Sigmoid colon (tissue), 7 donors: Measurements from ENCODE around the gene KCNH1. TPM values are rescaled to one million over a fixed set of nuclear protein-coding genes. Genes with fewer than 3 reads are reported as not detected.

Experiments used
- DNase-seq: peaks from one replicate; pipeline ENCODE4 v3.0.0-alpha.2; 2019
- H3K27ac ChIP-seq, 4 donors: fragments of 200-600 bp; sonication (generic); one replicate each; pipeline ENCODE4 v1.5.1; 2016 to 2019; ENCODE audit warnings: mild to moderate bottlenecking in 1 of 4
- H3K27me3 ChIP-seq, 3 donors: fragments of 200-600 bp; sonication (generic); one replicate each; pipeline ENCODE4 v1.5.1; 2019; ENCODE audit warnings: mild to moderate bottlenecking in 1 of 3
- H3K36me3 ChIP-seq, 4 donors: fragments of 200-600 bp; sonication (generic); one replicate each; pipeline ENCODE4 v1.5.1; 2016 to 2019
- H3K4me1 ChIP-seq, 4 donors: fragments of 200-600 bp; sonication (generic); one replicate each; pipeline ENCODE4 v1.5.1; 2017 to 2019
- H3K4me3 ChIP-seq, 4 donors: fragments of 200-600 bp; sonication (generic); one replicate each; pipeline ENCODE4 v1.5.1; 2017 to 2019; ENCODE audit warnings: mild to moderate bottlenecking in 2 of 4, moderate library complexity in 1 of 4
- H3K9me3 ChIP-seq, 4 donors: fragments of 200-600 bp in 3 of 4; sonication (generic) in 3 of 4; one replicate each; pipeline versions ENCODE4 v1.5.1 to v1.6.1; 2013 to 2019
- EP300 ChIP-seq, 4 donors: sonication (generic); formaldehyde crosslinking; IDR thresholded peaks; one replicate each; pipeline ENCODE4 v1.6.1; 2017; ENCODE audit warnings: antibody characterized with exemption in 4 of 4
- POLR2A ChIP-seq, 2 donors: fragments of 450-650 bp; IDR thresholded peaks; one replicate each; pipeline ENCODE4 v1.6.1; 2016; ENCODE audit warnings: antibody characterized with exemption in 2 of 2, mild to moderate bottlenecking in 2 of 2, moderate library complexity in 2 of 2
- POLR2AphosphoS5 ChIP-seq, 4 donors: sonication (generic); formaldehyde crosslinking; IDR thresholded peaks; one replicate each; pipeline ENCODE4 v1.6.1; 2017; ENCODE audit warnings: antibody characterized with exemption in 4 of 4
- WGBS, 2 donors: extraction: QIAGEN DNeasy Blood & Tissue Kit; methylation state at CpG; one replicate each; pipeline ENCODE4 v1.1.7; 2013; 5-methylcytosine and 5-hydroxymethylcytosine counted together
- intact Hi-C: fragments of 100-400 bp; cut with DNase I; formaldehyde crosslinking; loops from one replicate; pipeline ENCODE4 v1.15.1; 2023
- polyA plus RNA-seq, 3 donors: library from polyadenylated mRNA; stranded (reverse); fragments of 200-250 nt; gene quantifications; one replicate each; pipeline ENCODE4 v1.2.3, GENCODE V29; 2013
- total RNA-seq, 4 donors: library from RNA; depleted of rRNA; stranded (reverse); fragments of >200 nt; gene quantifications; one replicate each; pipeline ENCODE4 v1.1.0, GENCODE V29; 2016
- TF ChIP-seq, protein P1 (sequence below), 4 experiments: fragments of 450-650 bp in 3 of 4; fragments of 200-600 bp in 1 of 4; IDR thresholded peaks; one replicate each; pipeline ENCODE4 v1.5.1; 2016 to 2019; ENCODE audit warnings: antibody characterized with exemption in 4 of 4, mild to moderate bottlenecking in 3 of 4, moderate library complexity in 2 of 4
- donor health status: healthy with polysubstance abuse.
- donor health status: Bipolar disorder and iron deficiency.
- donor health status: healthy.

Gene KCNH1
- total and polyA plus RNA-seq, 7 donors: 0.23 to 3.1 (median 0.55) TPM; not detected in 2

GRCh38 chr1:210730023-210730422 lies 403.9 kb downstream of the KCNH1 start:
- intact Hi-C loops: no loop called here
- WGBS, 2 donors: 39 to 70% methylated on average over 1 of the region's 1 CpG

DNA sequence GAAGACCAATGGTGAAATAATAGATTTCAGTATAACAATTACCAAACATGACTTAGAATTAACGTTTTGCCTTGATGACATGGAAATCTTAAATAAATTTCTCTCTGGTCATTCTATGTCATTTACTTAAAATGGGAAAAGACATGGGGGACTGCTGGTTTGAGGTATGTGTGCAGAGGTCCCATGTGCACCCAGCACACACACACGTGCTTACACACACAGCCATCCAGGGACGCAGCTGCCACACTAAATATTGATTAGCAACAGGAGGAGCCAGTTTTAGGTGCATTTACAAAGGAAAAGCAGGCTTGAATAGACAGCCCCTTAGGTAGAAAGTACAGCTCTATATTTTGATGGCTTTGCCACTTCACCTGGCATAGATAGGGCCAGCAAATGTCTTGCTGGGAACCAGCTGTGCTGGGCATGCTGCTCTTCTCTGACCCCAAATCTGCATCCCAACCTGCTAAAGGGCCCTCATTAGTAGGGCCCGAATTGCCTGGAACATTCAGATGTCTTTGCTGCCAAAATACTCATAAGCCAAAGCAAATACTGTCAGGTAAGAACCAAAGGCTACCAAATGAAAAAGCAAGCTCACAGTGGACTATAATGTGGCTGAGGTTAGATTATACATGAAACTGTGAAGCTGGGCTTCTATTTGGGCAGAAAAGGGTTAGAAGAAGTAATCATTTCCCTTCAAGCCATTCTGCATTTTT lies 405.4 kb downstream of the KCNH1 start:
- no peak for TF ChIP-seq POLR2AphosphoS5 (IDR thresholded peaks at IDR 0.05)
- TF ChIP-seq POLR2A (IDR thresholded peaks at IDR 0.05): no peak
- no peak for TF ChIP-seq EP300 (IDR thresholded peaks at IDR 0.05)
- TF ChIP-seq, protein P1, sequence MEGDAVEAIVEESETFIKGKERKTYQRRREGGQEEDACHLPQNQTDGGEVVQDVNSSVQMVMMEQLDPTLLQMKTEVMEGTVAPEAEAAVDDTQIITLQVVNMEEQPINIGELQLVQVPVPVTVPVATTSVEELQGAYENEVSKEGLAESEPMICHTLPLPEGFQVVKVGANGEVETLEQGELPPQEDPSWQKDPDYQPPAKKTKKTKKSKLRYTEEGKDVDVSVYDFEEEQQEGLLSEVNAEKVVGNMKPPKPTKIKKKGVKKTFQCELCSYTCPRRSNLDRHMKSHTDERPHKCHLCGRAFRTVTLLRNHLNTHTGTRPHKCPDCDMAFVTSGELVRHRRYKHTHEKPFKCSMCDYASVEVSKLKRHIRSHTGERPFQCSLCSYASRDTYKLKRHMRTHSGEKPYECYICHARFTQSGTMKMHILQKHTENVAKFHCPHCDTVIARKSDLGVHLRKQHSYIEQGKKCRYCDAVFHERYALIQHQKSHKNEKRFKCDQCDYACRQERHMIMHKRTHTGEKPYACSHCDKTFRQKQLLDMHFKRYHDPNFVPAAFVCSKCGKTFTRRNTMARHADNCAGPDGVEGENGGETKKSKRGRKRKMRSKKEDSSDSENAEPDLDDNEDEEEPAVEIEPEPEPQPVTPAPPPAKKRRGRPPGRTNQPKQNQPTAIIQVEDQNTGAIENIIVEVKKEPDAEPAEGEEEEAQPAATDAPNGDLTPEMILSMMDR (IDR thresholded peaks at IDR 0.05): no peak
- no peaks in the 10 kb centered on the region for H3K27me3 ChIP-seq
- H3K27ac ChIP-seq: no peak overlapping the region
- intact Hi-C loops: no loop called here
- no peaks in the 10 kb centered on the region for H3K36me3 ChIP-seq
- no peak for DNase-seq
- H3K9me3 ChIP-seq: peaks cover 0 to 2% (median 0%) of the 10 kb centered on the region in 4 donors
- WGBS, 2 donors: 72 to 82% methylated on average over 4 of the region's 4 CpGs
- no peak overlapping the region for H3K4me3 ChIP-seq
- H3K4me1 ChIP-seq: no peaks in the 10 kb centered on the region

More at GRCh38 chr1:210730023-210730422, 403.9 kb downstream of the KCNH1 start:
- TF ChIP-seq, protein P1 (IDR thresholded peaks at IDR 0.05): no peak
- no peaks in the 10 kb centered on the region for H3K27me3 ChIP-seq
- H3K4me3 ChIP-seq: no peak overlapping the region
- no peaks in the 10 kb centered on the region for H3K4me1 ChIP-seq
- no peak overlapping the region for H3K27ac ChIP-seq
- H3K36me3 ChIP-seq: no peaks in the 10 kb centered on the region
- H3K9me3 ChIP-seq: peaks cover 0 to 2% (median 0%) of the 10 kb centered on the region in 4 donors
- no peak for DNase-seq

DNA sequence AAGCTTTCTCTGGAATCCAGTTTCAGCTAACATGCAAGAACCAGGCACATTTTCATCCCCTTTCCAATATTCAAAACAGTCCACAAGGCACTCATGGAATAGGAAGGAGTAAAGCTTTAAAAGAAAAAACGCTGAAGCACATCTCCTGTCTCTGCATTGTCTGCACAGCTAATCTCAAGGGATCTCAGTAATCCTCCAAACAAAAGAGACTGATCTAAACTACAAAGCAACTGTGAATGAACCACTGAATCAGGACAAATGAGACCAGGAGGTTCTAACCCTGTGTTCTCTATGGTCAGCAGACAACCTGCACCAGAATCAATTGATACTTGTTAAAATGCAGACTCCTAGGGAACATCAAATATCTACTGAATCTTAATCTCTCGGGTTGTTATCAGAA lies 406.2 kb downstream of the KCNH1 start:
- H3K27me3 ChIP-seq: no peaks in the 10 kb centered on the region
- H3K27ac ChIP-seq: no peak overlapping the region
- 35 to 52% methylated on average over 2 of the region's 2 CpGs for WGBS, 2 donors
- H3K36me3 ChIP-seq: no peaks in the 10 kb centered on the region
- no peaks in the 10 kb centered on the region for H3K4me1 ChIP-seq
- no peak for DNase-seq
- no peak for TF ChIP-seq POLR2A (IDR thresholded peaks at IDR 0.05)
- TF ChIP-seq EP300 (IDR thresholded peaks at IDR 0.05): no peak
- TF ChIP-seq, protein P1 (IDR thresholded peaks at IDR 0.05): no peak
- no peak for TF ChIP-seq POLR2AphosphoS5 (IDR thresholded peaks at IDR 0.05)
- intact Hi-C loops: no loop called here
- H3K9me3 ChIP-seq: peaks cover 0 to 2% (median 0%) of the 10 kb centered on the region in 4 donors
- no peak overlapping the region for H3K4me3 ChIP-seq

DNA sequence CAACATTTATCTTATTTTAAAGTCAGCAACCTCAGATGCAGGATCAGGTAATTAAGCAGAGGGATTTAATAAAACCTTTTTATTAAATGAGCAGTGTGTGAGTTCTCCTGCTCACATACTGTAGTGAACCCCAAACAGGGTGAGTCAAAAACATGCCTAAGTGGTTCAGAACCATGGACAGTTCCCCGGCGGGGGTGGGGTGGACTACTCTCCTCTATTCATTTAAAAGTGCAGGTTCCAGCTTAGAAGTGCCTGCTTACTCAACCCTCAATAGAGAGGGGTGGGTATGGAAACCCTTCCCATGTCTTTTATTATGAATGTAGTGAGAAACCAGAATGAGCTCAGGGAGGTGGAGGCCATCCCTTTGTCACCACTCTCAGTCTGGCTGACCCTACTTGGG lies 407.3 kb downstream of the KCNH1 start:
- WGBS, 2 donors: 2 to 3% methylated on average over 2 of the region's 2 CpGs
- H3K27me3 ChIP-seq: no peaks in the 10 kb centered on the region
- no peak overlapping the region for H3K27ac ChIP-seq
- no peaks in the 10 kb centered on the region for H3K4me1 ChIP-seq
- intact Hi-C loops: no loop called here
- TF ChIP-seq EP300 (IDR thresholded peaks at IDR 0.05): no peak
- TF ChIP-seq, protein P1 (IDR thresholded peaks at IDR 0.05): no peak
- TF ChIP-seq POLR2A (IDR thresholded peaks at IDR 0.05): no peak
- TF ChIP-seq POLR2AphosphoS5 (IDR thresholded peaks at IDR 0.05): no peak
- DNase-seq: no peak
- no peaks in the 10 kb centered on the region for H3K36me3 ChIP-seq
- H3K4me3 ChIP-seq: no peak overlapping the region
- peaks cover 0 to 2% (median 0%) of the 10 kb centered on the region in 4 donors for H3K9me3 ChIP-seq

DNA sequence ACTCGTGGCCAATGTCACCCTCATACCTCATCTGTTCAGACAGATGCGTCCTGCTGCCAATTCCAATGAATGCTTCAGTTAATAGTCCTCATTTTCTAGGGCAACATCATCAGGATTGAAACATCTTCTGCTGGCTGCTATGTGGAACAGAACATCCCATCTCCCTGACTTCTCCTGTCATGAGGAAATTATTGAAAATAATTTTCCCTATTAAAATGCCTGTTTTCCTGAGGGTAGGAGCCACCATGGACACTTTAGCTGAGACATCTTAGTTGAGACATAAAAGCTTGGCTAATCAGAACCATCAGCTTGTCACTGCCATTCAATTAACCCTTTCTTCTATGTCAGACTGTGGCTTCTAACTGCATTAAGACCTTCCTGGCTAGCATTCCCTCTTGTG lies 409.2 kb downstream of the KCNH1 start:
- Histone ChIP-seq H3K27me3 (no peaks in the 10 kb centered on the region), H3K4me3 (no peak overlapping the region), H3K36me3 (no peaks in the 10 kb centered on the region), H3K9me3 (peaks cover 0 to 2% (median 0%) of the 10 kb centered on the region in 4 donors), H3K4me1 (no peaks in the 10 kb centered on the region), H3K27ac (no peak overlapping the region)
- WGBS, 2 donors: 85 to 89% methylated on average over 2 of the region's 2 CpGs
- no peak for TF ChIP-seq POLR2A (IDR thresholded peaks at IDR 0.05)
- TF ChIP-seq POLR2AphosphoS5 (IDR thresholded peaks at IDR 0.05): no peak
- no peak for TF ChIP-seq EP300 (IDR thresholded peaks at IDR 0.05)
- TF ChIP-seq, protein P1 (IDR thresholded peaks at IDR 0.05): no peak
- intact Hi-C loops: no loop called here
- no peak for DNase-seq
